HG03135 (cell line): ENCODE results near the gene SUGCT.

Experiments used
- ATAC-seq: cut with Tn5 transposase; IDR thresholded peaks from one replicate; pipeline ENCODE4 v1.9.1; 2021; ENCODE audit warnings: mild to moderate bottlenecking, moderate library complexity; ENCODE audit not compliant: unreplicated experiment

Gene SUGCT

GRCh38 chr7:40706829-40707228, 572.0 kb downstream of the SUGCT start:
- ATAC-seq: no peak

- ATAC-seq: no peak
These were observed 574.5 kb downstream of the SUGCT start for GRCh38 chr7:40709062-40709964.

- no peak for ATAC-seq
These were observed 576.9 kb downstream of the SUGCT start for GRCh38 chr7:40711706-40712105.

GRCh38 chr7:40714363-40715052, 579.7 kb downstream of the SUGCT start:
- ATAC-seq: no peak

GRCh38 chr7:40715053-40715430, 580.2 kb downstream of the SUGCT start:
- ATAC-seq: no peak

GRCh38 chr7:40716052-40716451, 581.2 kb downstream of the SUGCT start:
- ATAC-seq: no peak

- ATAC-seq: no peak
These were observed 582.4 kb downstream of the SUGCT start for GRCh38 chr7:40717242-40717641.

GRCh38 chr7:40720416-40720815, 585.6 kb downstream of the SUGCT start:
- no peak for ATAC-seq

- ATAC-seq: no peak
These were observed 586.6 kb downstream of the SUGCT start for GRCh38 chr7:40721342-40721949.

- ATAC-seq: no peak
These were observed 587.4 kb downstream of the SUGCT start for GRCh38 chr7:40722242-40722641.

- ATAC-seq: no peak
These were observed 589.0 kb downstream of the SUGCT start for GRCh38 chr7:40723829-40724228.

GRCh38 chr7:40726559-40726958, 591.8 kb downstream of the SUGCT start:
- no peak for ATAC-seq

GRCh38 chr7:40733114-40733513, 598.3 kb downstream of the SUGCT start:
- ATAC-seq: no peak

GRCh38 chr7:40733578-40733977, 598.8 kb downstream of the SUGCT start:
- ATAC-seq: no peak

GRCh38 chr7:40739257-40739656, 604.5 kb downstream of the SUGCT start:
- no peak for ATAC-seq

- no peak for ATAC-seq
These were observed 607.5 kb downstream of the SUGCT start for GRCh38 chr7:40742270-40742669.

- no peak for ATAC-seq
These were observed 612.2 kb downstream of the SUGCT start for GRCh38 chr7:40746841-40747556.

- ATAC-seq: no peak
These were observed 613.1 kb downstream of the SUGCT start for GRCh38 chr7:40747856-40748255.

- no peak for ATAC-seq
These were observed 615.1 kb downstream of the SUGCT start for GRCh38 chr7:40749877-40750276.

GRCh38 chr7:40753455-40753854, 618.6 kb downstream of the SUGCT start:
- no peak for ATAC-seq

- ATAC-seq: no peak
These were observed 620.6 kb downstream of the SUGCT start for GRCh38 chr7:40755438-40755837.
